Keratinocyte (primary cell): ENCODE measurements around the gene ERCC6. TPM values are rescaled to one million over a fixed set of nuclear protein-coding genes. Genes with fewer than 3 reads are reported as not detected.

Experiments used
- DNase-seq: peaks from one replicate; pipeline ENCODE4 v3.0.0-alpha.2; 2011; ENCODE audit warnings: low read depth, missing footprints, low spot score
- FAIRE-seq: peaks from 2 replicates; lab custom pipeline; 2011; peaks lifted over from hg19 to GRCh38; lab: Jason Lieb, UNC
- H2AFZ ChIP-seq: 2 replicates; pipeline ENCODE4 v1.6.0; 2012; ENCODE audit warnings: low read length, control low read depth, inconsistent platforms; ENCODE audit not compliant: control insufficient read depth
- H3K27ac ChIP-seq: 2 replicates; pipeline ENCODE4 v1.5.1; 2011; ENCODE audit warnings: low read length; ENCODE audit not compliant: control insufficient read depth, insufficient read depth
- H3K27me3 ChIP-seq: 3 replicates; pipeline ENCODE4 v1.6.0; 2011; ENCODE audit warnings: low read length; ENCODE audit not compliant: control insufficient read depth, insufficient read depth; ENCODE audit errors: extremely low read depth
- H3K36me3 ChIP-seq, 2 experiments: 2 replicates in 1 of 2; 3 replicates in 1 of 2; pipeline ENCODE4 v1.5.1; 2011; ENCODE audit warnings: low read length in 2 of 2, mild to moderate bottlenecking in 1 of 2; ENCODE audit not compliant: control insufficient read depth in 2 of 2, insufficient read depth in 2 of 2; ENCODE audit errors: extremely low read depth in 1 of 2
- H3K4me1 ChIP-seq: 3 replicates; pipeline ENCODE4 v1.5.1; 2011; ENCODE audit warnings: low read length; ENCODE audit not compliant: control insufficient read depth, insufficient read depth; ENCODE audit errors: extremely low read depth
- H3K4me2 ChIP-seq: 3 replicates; pipeline ENCODE4 v1.6.0; 2011; ENCODE audit warnings: low read depth, low read length; ENCODE audit not compliant: control insufficient read depth, insufficient read depth; ENCODE audit errors: extremely low read depth
- H3K4me3 ChIP-seq, 3 experiments: fragments of 200-600 bp in 1 of 3; sonication (generic) in 1 of 3; 2 replicates in 2 of 3; 3 replicates in 1 of 3; pipeline ENCODE4 v1.5.1; 2011 to 2016; ENCODE audit warnings: low read length in 3 of 3, mild to moderate bottlenecking in 3 of 3, control low read depth in 2 of 3, inconsistent platforms in 1 of 3, low read depth in 1 of 3, mixed read lengths in 1 of 3, mixed run types in 1 of 3, moderate library complexity in 1 of 3; ENCODE audit not compliant: control insufficient read depth in 2 of 3, insufficient read depth in 2 of 3; ENCODE audit errors: extremely low read depth in 1 of 3
- H3K79me2 ChIP-seq: 2 replicates; pipeline ENCODE4 v1.6.0; 2012; ENCODE audit warnings: low read length; ENCODE audit not compliant: control insufficient read depth, insufficient read depth
- H3K9ac ChIP-seq: 3 replicates; pipeline ENCODE4 v1.6.0; 2011; ENCODE audit warnings: low read length; ENCODE audit not compliant: control insufficient read depth, insufficient read depth; ENCODE audit errors: extremely low read depth
- H3K9me1 ChIP-seq: 3 replicates; pipeline ENCODE4 v1.6.0; 2011; ENCODE audit warnings: low read length; ENCODE audit not compliant: control insufficient read depth, insufficient read depth; ENCODE audit errors: extremely low read depth
- H3K9me3 ChIP-seq: 2 replicates; pipeline ENCODE4 v1.5.1; 2012; ENCODE audit warnings: low read depth, low read length; ENCODE audit not compliant: control insufficient read depth
- H4K20me1 ChIP-seq: 3 replicates; pipeline ENCODE4 v1.6.0; 2011; ENCODE audit warnings: low read length; ENCODE audit not compliant: control insufficient read depth, insufficient read depth; ENCODE audit errors: extremely low read depth
- CTCF ChIP-seq, 3 experiments: IDR thresholded peaks in 1 of 3; conservative IDR thresholded peaks in 1 of 3; optimal IDR thresholded peaks in 1 of 3; 2 replicates in 2 of 3; 3 replicates in 1 of 3; pipeline versions ENCODE3 to v1.5.1; 2011; ENCODE audit warnings: low read length in 3 of 3, mild to moderate bottlenecking in 3 of 3, moderate library complexity in 2 of 3, control low read depth in 1 of 3, inconsistent platforms in 1 of 3; ENCODE audit not compliant: insufficient read depth in 2 of 3; ENCODE audit errors: extremely low read depth in 1 of 3
- EZH2 ChIP-seq: IDR thresholded peaks from one replicate; pipeline ENCODE4 v1.6.1; 2012; ENCODE audit warnings: inconsistent platforms, mild to moderate bottlenecking, low read length, moderate library complexity
- dilution Hi-C: fragments of 300-500 bp; cut with MboI; formaldehyde crosslinking; loops from one replicate; pipeline ENCODE4 v1.7.0; 2020; ENCODE audit warnings: low sequenced_read_pairs; ENCODE audit not compliant: extremely low pct_ligation_motif_present
- polyA plus RNA-seq, 5 experiments: library from polyadenylated mRNA; depleted of rRNA in 3 of 5; stranded (reverse) in 3 of 5; stranded (forward) in 1 of 5; unstranded in 1 of 5; fragments of >200 nt; gene quantifications; 1 replicate in 1 of 5; 2 replicates in 3 of 5; 3 replicates in 1 of 5; pipeline versions ENCODE4 v1.2.1 to v1.2.3, GENCODE V29; 2011 to 2012; ENCODE audit warnings: missing spikeins in 2 of 5, low read depth in 1 of 5, low replicate concordance in 1 of 5

Gene ERCC6
- polyA plus RNA-seq, 1 donor (not counting 4 experiments of a cell fraction or from before 2014, with no cell fraction given): 36.8 TPM

DNA sequence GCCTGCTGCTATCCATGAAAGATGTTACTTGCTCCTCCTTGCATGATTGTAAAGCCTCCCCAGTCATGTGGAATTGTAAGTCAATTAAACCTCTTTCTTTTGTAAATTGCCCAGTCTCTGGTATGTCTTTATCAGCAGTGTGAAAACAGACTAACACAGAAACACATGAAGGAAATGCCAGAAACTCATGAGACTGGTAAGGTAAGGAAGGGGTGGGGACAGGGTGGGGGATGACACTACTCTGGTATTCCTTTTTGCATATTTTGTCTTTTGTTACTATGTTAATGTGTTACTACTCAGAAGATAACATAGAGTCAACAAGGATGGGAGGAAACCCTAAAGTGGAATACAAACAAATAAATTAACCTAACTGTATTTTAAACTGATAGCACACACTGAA lies 73.2 kb downstream of the ERCC6 start:
- no peak overlapping the region for H3K4me2 ChIP-seq
- no peak overlapping the region for H3K9ac ChIP-seq
- peaks cover 16 to 21% of the 10 kb centered on the region in 2 experiments for H3K36me3 ChIP-seq
- H3K27me3 ChIP-seq: no peaks in the 10 kb centered on the region
- H3K4me1 ChIP-seq: no peaks in the 10 kb centered on the region
- no peak for TF ChIP-seq EZH2
- no peak for TF ChIP-seq CTCF (optimal IDR thresholded peaks at IDR 0.05 in 1 of 3, IDR thresholded peaks at IDR 0.05 in 1 of 3, conservative IDR thresholded peaks at IDR 0.05 in 1 of 3; ENCODE audit: extremely low read depth in 1 of 3, insufficient read depth in 2 of 3, low read length in 3 of 3)
- H3K9me1 ChIP-seq: no peaks in the 10 kb centered on the region
- H3K9me3 ChIP-seq: no peaks in the 10 kb centered on the region
- no peaks in the 10 kb centered on the region for H3K79me2 ChIP-seq
- H3K27ac ChIP-seq: no peak overlapping the region
- no peak for DNase-seq
- H4K20me1 ChIP-seq: no peaks in the 10 kb centered on the region
- dilution Hi-C loops: no loop called here
- no peak overlapping the region for H2AFZ ChIP-seq
- H3K4me3 ChIP-seq: no peak overlapping the region
- no peak for FAIRE-seq

Other genes starting within 250 kb of the ERCC6 start
- gene C10orf71, start 240.0 kb downstream of the ERCC6 start, polyA plus RNA-seq: not detected in 3 replicates
- not detected in 3 replicates for gene DRGX, start 143.0 kb downstream of the ERCC6 start, polyA plus RNA-seq
- not detected in 3 replicates for gene SLC18A3, start 71.2 kb upstream of the ERCC6 start, polyA plus RNA-seq
- gene CHAT, start 74.9 kb upstream of the ERCC6 start, polyA plus RNA-seq: not detected in 3 replicates
- gene C10orf53, start 140.5 kb upstream of the ERCC6 start, polyA plus RNA-seq: not detected in 3 replicates
- 0.06 to 0.31 TPM (median 0.09 TPM) in 3 replicates for gene OGDHL, start 223.2 kb upstream of the ERCC6 start, polyA plus RNA-seq